NT2/D1 (cell line): ENCODE results near the gene F9.

Source experiments
- DNase-seq: peaks from one replicate; pipeline ENCODE4 v3.0.0-alpha.2; 2011; ENCODE audit warnings: low read depth, low spot score
- H3K27me3 ChIP-seq: 2 replicates; pipeline ENCODE4 v1.6.0; 2011; ENCODE audit warnings: mild to moderate bottlenecking; ENCODE audit not compliant: insufficient read length, insufficient read depth
- H3K36me3 ChIP-seq: 2 replicates; pipeline ENCODE4 v1.6.1; 2011; ENCODE audit warnings: mild to moderate bottlenecking, low read length, mixed read lengths; ENCODE audit not compliant: insufficient read depth, insufficient read length
- H3K4me1 ChIP-seq: 2 replicates; pipeline ENCODE4 v1.5.1; 2011; ENCODE audit not compliant: insufficient read depth, insufficient read length
- H3K4me3 ChIP-seq: 2 replicates; pipeline ENCODE4 v1.5.1; 2011; ENCODE audit warnings: low read depth; ENCODE audit not compliant: insufficient read length
- H3K9ac ChIP-seq: 2 replicates; pipeline ENCODE4 v1.6.0; 2011; ENCODE audit warnings: low read depth; ENCODE audit not compliant: insufficient read length
- H3K9me3 ChIP-seq: 2 replicates; pipeline ENCODE4 v1.5.1; 2011; ENCODE audit warnings: mild to moderate bottlenecking, low read length; ENCODE audit not compliant: insufficient read depth
- SUZ12 ChIP-seq: IDR thresholded peaks from 2 replicates; pipeline ENCODE4 v1.6.1; 2011; ENCODE audit not compliant: insufficient read length, insufficient read depth; ENCODE audit errors: extremely low read depth
- YY1 ChIP-seq: IDR thresholded peaks from 2 replicates; pipeline ENCODE4 v1.6.1; 2011; ENCODE audit not compliant: insufficient read length, insufficient read depth
- ZNF274 ChIP-seq: IDR thresholded peaks from 2 replicates; pipeline ENCODE4 v1.6.1; 2011; ENCODE audit warnings: mild to moderate bottlenecking, low read depth, low read length

F9 gene

DNA sequence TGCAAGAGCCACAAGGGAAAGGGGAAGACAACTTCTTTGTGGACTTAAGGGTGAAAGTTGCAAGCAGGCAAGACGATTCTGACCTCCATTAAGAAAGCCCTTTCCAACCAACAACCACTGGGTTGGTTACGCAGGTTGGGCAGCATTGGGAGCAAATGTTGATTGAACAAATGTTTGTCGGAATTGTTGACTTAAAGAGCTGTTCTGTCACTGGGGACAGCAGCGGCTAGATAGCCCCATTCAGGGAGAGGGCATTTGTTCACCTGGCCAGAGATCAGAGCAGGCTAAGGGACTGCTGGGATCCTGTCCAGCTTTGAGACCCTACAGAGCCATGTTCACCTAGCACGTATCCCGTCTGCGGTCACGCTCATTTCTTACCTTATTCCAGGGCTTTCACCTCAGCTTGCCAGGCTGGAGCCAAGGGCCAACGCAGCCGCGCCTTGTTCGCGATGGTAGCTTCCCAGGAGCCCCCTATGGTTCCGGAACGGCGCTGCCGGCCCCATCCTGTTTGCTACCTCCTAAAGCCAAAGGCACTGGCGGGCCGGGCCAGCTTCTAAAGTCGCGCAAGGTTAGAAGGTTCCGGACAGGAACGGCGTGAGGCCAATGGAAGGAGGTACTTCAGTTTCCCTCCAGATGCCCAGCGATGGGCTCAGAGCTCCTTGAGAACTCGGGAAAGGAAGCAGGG is 24.6 kb downstream of the F9 start:
- Histone ChIP-seq H3K4me3 (no peak overlapping the region), H3K4me1 (no peaks in the 10 kb centered on the region), H3K27me3 (no peaks in the 10 kb centered on the region), H3K36me3 (no peaks in the 10 kb centered on the region), H3K9ac (no peak overlapping the region), H3K9me3 (no peaks in the 10 kb centered on the region)
- TF ChIP-seq YY1 = no peak
- no peak for DNase-seq

DNA sequence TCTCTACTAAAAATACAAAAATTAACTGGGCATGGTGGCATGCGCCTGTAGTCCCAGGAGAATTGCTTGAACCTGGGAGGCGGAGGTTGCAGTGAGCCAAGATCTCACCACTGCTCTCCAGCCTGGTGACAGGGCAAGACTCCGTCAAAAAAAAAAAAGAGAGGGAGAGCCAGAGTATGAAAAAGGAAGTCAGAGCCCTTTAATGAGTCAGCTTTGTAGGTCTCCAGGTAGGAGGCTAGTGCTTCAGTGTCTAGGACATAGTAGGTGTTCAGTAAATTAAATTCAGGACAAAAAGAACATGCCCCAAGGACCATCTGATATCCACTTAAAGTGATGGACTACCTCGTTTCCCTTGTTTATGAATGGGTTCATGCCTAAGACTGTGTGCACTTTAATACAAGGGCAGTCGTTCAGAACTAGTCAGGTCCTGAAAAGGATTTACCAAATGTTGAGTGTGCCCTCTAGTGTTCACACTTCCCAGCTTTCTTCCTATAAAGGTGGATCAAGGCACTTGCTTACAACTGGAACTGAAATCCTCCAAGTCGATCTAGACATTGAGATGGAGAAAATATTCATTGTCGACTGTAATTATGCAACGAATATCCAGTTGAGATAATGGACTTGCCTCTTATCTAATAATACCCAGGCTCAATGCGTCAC is 29.0 kb downstream of the F9 start:
- H3K4me3 ChIP-seq = no peak overlapping the region
- no peak overlapping the region for H3K9ac ChIP-seq
- DNase-seq = peak; percentile 47
- H3K36me3 ChIP-seq = no peaks in the 10 kb centered on the region
- H3K27me3 ChIP-seq = no peaks in the 10 kb centered on the region
- no peaks in the 10 kb centered on the region for H3K9me3 ChIP-seq
- H3K4me1 ChIP-seq = no peaks in the 10 kb centered on the region
- TF ChIP-seq YY1 = no peak
- TF ChIP-seq SUZ12 = no peak
- no peak for TF ChIP-seq ZNF274

DNA sequence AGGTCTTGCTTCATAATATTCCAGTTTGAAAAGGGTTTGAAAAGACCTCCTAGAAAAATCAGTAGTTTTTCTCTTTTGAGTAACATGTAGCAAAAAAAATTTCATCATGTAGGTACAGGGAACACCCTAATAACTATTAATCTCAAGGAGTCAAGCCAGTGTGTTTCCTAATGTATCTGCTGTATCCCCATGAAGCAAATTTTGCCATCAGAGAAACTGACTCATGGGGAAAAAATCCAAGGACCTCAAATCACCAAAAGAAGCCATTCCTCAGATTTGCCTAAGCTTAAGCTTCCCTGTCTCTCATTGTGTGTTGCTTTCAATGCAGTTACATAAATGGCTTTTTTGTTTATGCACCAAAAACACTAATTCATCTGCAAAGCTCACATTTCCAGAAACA is 29.7 kb downstream of the F9 start:
- no peak for DNase-seq
- TF ChIP-seq SUZ12 = no peak
- no peak for TF ChIP-seq YY1
- TF ChIP-seq ZNF274 = no peak
- Histone ChIP-seq H3K4me1 (no peaks in the 10 kb centered on the region), H3K27me3 (no peaks in the 10 kb centered on the region), H3K4me3 (no peak overlapping the region), H3K9ac (no peak overlapping the region), H3K9me3 (no peaks in the 10 kb centered on the region), H3K36me3 (no peaks in the 10 kb centered on the region)

DNA sequence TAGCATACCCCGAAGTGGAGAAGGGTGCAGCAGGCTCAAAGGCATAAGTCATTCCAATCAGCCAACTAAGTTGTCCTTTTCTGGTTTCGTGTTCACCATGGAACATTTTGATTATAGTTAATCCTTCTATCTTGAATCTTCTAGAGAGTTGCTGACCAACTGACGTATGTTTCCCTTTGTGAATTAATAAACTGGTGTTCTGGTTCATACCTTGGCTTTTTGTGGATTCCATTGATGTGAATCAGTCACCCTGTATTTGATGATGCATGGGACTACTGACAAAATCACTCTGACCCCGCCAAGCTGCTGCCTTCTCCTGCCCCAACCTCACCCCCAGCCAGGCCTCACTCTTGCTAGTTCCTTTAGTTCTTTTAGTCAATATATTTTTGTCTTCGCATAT is 32.7 kb downstream of the F9 start:
- Histone ChIP-seq H3K9me3 (no peaks in the 10 kb centered on the region), H3K4me3 (no peak overlapping the region), H3K9ac (no peak overlapping the region), H3K36me3 (no peaks in the 10 kb centered on the region), H3K4me1 (no peaks in the 10 kb centered on the region), H3K27me3 (no peaks in the 10 kb centered on the region)
- no peak for TF ChIP-seq ZNF274
- no peak for TF ChIP-seq YY1
- no peak for TF ChIP-seq SUZ12
- no peak for DNase-seq

DNA sequence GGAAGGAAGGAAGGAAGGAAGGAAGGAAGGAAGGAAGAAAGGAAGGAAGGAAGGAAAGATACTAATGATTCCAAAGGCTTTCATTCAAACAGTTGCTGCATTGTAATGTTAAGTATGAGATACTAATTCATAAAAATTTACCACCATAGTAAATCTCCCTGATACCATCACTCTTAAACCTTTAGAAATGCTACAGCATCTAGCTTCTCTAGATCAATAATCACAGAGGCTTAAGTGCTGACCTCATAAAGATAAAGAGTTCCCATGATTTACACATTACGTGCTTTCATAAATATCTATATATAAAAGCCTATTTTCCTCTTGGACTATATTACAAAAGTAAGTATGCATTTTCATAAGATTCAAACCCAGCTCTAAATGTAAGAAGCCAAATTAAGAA is 36.4 kb downstream of the F9 start:
- no peak for TF ChIP-seq SUZ12
- TF ChIP-seq ZNF274 = no peak
- TF ChIP-seq YY1 = no peak
- H3K9me3 ChIP-seq = no peaks in the 10 kb centered on the region
- no peak overlapping the region for H3K4me3 ChIP-seq
- H3K36me3 ChIP-seq = no peaks in the 10 kb centered on the region
- no peak for DNase-seq
- no peaks in the 10 kb centered on the region for H3K4me1 ChIP-seq
- H3K27me3 ChIP-seq = no peaks in the 10 kb centered on the region
- H3K9ac ChIP-seq = no peak overlapping the region

DNA sequence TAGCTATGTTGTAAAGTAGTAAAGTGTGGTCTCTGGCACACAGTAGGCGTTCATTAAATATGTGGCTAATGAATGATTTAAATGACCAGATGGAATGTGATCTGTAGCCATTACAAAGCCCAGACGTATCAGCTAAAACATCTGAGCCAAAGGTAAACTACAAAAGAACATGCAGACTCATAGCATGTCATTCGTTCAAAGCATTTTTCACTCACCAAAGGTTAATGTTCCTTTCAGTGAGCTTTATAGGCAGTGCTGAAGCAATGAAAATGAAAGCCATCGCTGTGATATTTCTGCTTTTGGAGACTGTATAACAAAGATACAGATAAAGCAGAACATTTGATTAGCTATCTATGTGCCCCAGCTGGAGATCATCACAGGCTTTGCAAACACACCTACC is 50.5 kb downstream of the F9 start:
- Histone ChIP-seq H3K36me3 (no peaks in the 10 kb centered on the region), H3K27me3 (no peaks in the 10 kb centered on the region)

DNA sequence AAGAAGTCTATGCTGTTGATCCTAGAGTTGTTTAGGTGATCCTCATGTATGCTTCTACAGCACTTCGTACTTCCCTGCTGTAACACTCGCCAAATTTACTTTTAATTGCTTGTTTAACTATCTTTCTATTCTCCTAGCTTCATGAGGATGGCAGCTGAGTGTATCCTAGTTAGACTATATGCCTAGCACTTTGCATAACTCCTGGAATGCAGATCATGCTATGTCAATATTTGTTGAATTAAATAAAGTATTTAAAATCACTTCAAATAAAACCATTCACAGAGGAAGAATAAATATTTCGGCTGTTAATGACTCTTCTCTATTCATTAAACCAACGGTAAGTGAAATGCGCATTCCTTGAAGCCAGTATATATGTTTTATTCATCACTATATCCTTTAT is 55.1 kb downstream of the F9 start:
- Histone ChIP-seq H3K4me1 (no peaks in the 10 kb centered on the region), H3K36me3 (no peaks in the 10 kb centered on the region), H3K9ac (no peak overlapping the region), H3K9me3 (no peaks in the 10 kb centered on the region), H3K4me3 (no peak overlapping the region), H3K27me3 (no peaks in the 10 kb centered on the region)
- TF ChIP-seq ZNF274 = no peak
- no peak for TF ChIP-seq YY1
- TF ChIP-seq SUZ12 = no peak
- no peak for DNase-seq

More for the DNA sequence above, 50.5 kb downstream of the F9 start:
- Histone ChIP-seq H3K9ac (no peak overlapping the region), H3K4me3 (no peak overlapping the region), H3K9me3 (no peaks in the 10 kb centered on the region), H3K4me1 (no peaks in the 10 kb centered on the region)
- no peak for TF ChIP-seq ZNF274
- no peak for TF ChIP-seq SUZ12
- TF ChIP-seq YY1 = no peak
- no peak for DNase-seq

DNA sequence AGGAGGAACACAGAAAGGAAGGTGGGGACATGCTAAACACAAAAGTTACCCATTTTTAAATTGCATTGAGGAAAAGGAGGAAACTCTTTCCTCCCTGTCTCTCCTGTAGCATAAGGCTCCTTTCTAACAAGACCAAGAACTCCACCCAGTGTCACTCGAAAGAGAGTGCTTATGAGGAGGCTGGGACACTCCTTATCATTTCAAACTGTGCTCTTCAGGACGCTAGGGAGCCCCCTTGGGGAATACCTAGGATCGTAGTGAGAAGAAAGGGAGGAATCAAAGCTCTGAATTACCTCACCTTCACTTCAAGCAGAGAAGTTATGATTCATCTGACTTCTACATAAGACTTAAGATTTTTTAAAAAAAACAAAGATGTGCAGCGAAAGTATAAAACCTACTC is 65.5 kb downstream of the F9 start:
- no peak overlapping the region for H3K4me3 ChIP-seq
- H3K36me3 ChIP-seq = no peaks in the 10 kb centered on the region
- H3K27me3 ChIP-seq = no peaks in the 10 kb centered on the region
- DNase-seq = peak; percentile 0
- H3K4me1 ChIP-seq = no peaks in the 10 kb centered on the region
- H3K9me3 ChIP-seq = no peaks in the 10 kb centered on the region
- no peak overlapping the region for H3K9ac ChIP-seq
- TF ChIP-seq SUZ12 = no peak
